ENCODE results near the gene MOB3B.

- TF ChIP-seq CTCF (IDR thresholded peaks at IDR 0.05): no peak
- TF ChIP-seq POLR2A (IDR thresholded peaks at IDR 0.05): no peak
These were observed 161.7 kb downstream of the MOB3B start for GRCh38 chr9:27367921-27368315.
